Esophagus squamous epithelium (tissue), 4 donors: Measurements from ENCODE around the gene TFF1.

Source experiments
- CTCF ChIP-seq, 6 experiments: fragments of 450-650 bp in 4 of 6; fragments of 200-600 bp in 2 of 6; sonication (generic) in 2 of 6; IDR thresholded peaks; one replicate each; pipeline ENCODE4 v1.5.1; 2016 to 2019; ENCODE audit warnings: antibody characterized with exemption in 6 of 6, mild to moderate bottlenecking in 4 of 6, moderate library complexity in 4 of 6
- POLR2A ChIP-seq, 4 donors: fragments of 450-650 bp; IDR thresholded peaks; one replicate each; pipeline ENCODE4 v1.6.1; 2017; ENCODE audit warnings: antibody characterized with exemption in 4 of 4, mild to moderate bottlenecking in 4 of 4, moderate library complexity in 3 of 4

- TF ChIP-seq CTCF (IDR thresholded peaks at IDR 0.05) (no peak), POLR2A (IDR thresholded peaks at IDR 0.05) (no peak)
These were observed 50.9 kb downstream of the TFF1 start, which contains the start of gene TFF3 for GRCh38 chr21:42315296-42315891.
